Endothelial cell (in vitro differentiated cells): ENCODE data around the gene RWDD2A. TPM values are rescaled to one million over a fixed set of nuclear protein-coding genes. Genes with fewer than 3 reads are reported as not detected.

Experiments
- DNase-seq: peaks from one replicate; pipeline ENCODE4 v3.0.0; 2021; ENCODE audit warnings: low spot score
- H3K27ac Mint-ChIP-seq: one replicate; pipeline ENCODE4 v1.8.0; 2021; ENCODE audit warnings: mixed read lengths, inconsistent platforms; ENCODE audit not compliant: unreplicated experiment
- H3K27me3 Mint-ChIP-seq: one replicate; pipeline ENCODE4 v1.8.0; 2021; ENCODE audit warnings: mild to moderate bottlenecking, moderate library complexity, mixed read lengths, inconsistent platforms; ENCODE audit not compliant: unreplicated experiment
- H3K36me3 Mint-ChIP-seq: one replicate; pipeline ENCODE4 v1.8.0; 2021; ENCODE audit warnings: mild to moderate bottlenecking, low read depth, mixed read lengths, inconsistent platforms; ENCODE audit not compliant: unreplicated experiment
- H3K4me1 Mint-ChIP-seq: one replicate; pipeline ENCODE4 v1.8.0; 2021; ENCODE audit warnings: mild to moderate bottlenecking, mixed read lengths, inconsistent platforms; ENCODE audit not compliant: unreplicated experiment
- H3K4me3 Mint-ChIP-seq: one replicate; pipeline ENCODE4 v1.8.0; 2021; ENCODE audit warnings: mild to moderate bottlenecking, mixed read lengths, inconsistent platforms; ENCODE audit not compliant: unreplicated experiment
- H3K9me3 Mint-ChIP-seq: one replicate; pipeline ENCODE4 v1.8.0; 2021; ENCODE audit warnings: mixed read lengths, inconsistent platforms; ENCODE audit not compliant: unreplicated experiment
- CTCF ChIP-seq: fragments of 200-600 bp; sonication (generic); IDR thresholded peaks from one replicate; pipeline ENCODE4 v1.5.0; 2021; ENCODE audit warnings: antibody characterized with exemption; ENCODE audit not compliant: unreplicated experiment
- total RNA-seq: library from RNA; stranded (reverse); fragmentation: NEBNext Ultra II Directional; extraction: Animal tissue kit (Norgen Biotek cat#: 25700); gene quantifications from one replicate; pipeline ENCODE4 v1.2.1, GENCODE V29; 2021; ENCODE audit not compliant: unreplicated experiment

RWDD2A gene
- total RNA-seq, 1 donor from 2014 or later: 4.4 TPM

GRCh38 chr6:83193747-83194566 is 800 bp downstream of the RWDD2A start:
- no peak for TF ChIP-seq CTCF
- H3K27ac Mint-ChIP-seq: no peak overlapping the region

GRCh38 chr6:83198486-83199172 is 5.5 kb downstream of the RWDD2A start:
- Mint-ChIP-seq H3K4me3 (no peak overlapping the region), H3K27me3 (no peaks in the 10 kb centered on the region), H3K27ac (no peak overlapping the region), H3K36me3 (peaks cover 10% of the 10 kb centered on the region), H3K9me3 (no peaks in the 10 kb centered on the region), H3K4me1 (peaks cover 11% of the 10 kb centered on the region)
- TF ChIP-seq CTCF: no peak
- no peak for DNase-seq

More at GRCh38 chr6:83193747-83194566, 800 bp downstream of the RWDD2A start:
- H3K9me3 Mint-ChIP-seq: no peaks in the 10 kb centered on the region
- peaks cover 18% of the 10 kb centered on the region for H3K4me1 Mint-ChIP-seq
- H3K36me3 Mint-ChIP-seq: peaks cover 14% of the 10 kb centered on the region
- H3K27me3 Mint-ChIP-seq: peaks cover 4% of the 10 kb centered on the region
- peak overlapping the region; percentile 70 for H3K4me3 Mint-ChIP-seq
- DNase-seq: peak; percentile 62

GRCh38 chr6:83199173-83199862 is 6.2 kb downstream of the RWDD2A start:
- no peak overlapping the region for H3K4me3 Mint-ChIP-seq
- TF ChIP-seq CTCF: no peak
- H3K27ac Mint-ChIP-seq: no peak overlapping the region
- no peak for DNase-seq
- H3K9me3 Mint-ChIP-seq: no peaks in the 10 kb centered on the region
- H3K27me3 Mint-ChIP-seq: no peaks in the 10 kb centered on the region
- H3K4me1 Mint-ChIP-seq: peaks cover 9% of the 10 kb centered on the region
- peaks cover 10% of the 10 kb centered on the region for H3K36me3 Mint-ChIP-seq

- Mint-ChIP-seq H3K27ac (no peak overlapping the region), H3K9me3 (no peaks in the 10 kb centered on the region), H3K27me3 (no peaks in the 10 kb centered on the region), H3K4me3 (no peak overlapping the region), H3K36me3 (peaks cover 10% of the 10 kb centered on the region), H3K4me1 (peaks cover 7% of the 10 kb centered on the region)
- no peak for DNase-seq
- no peak for TF ChIP-seq CTCF
Observed at GRCh38 chr6:83199863-83200225, 6.7 kb downstream of the RWDD2A start.

GRCh38 chr6:83202031-83202430 is 8.9 kb downstream of the RWDD2A start:
- H3K36me3 Mint-ChIP-seq: peaks cover 5% of the 10 kb centered on the region
- TF ChIP-seq CTCF: no peak
- no peaks in the 10 kb centered on the region for H3K9me3 Mint-ChIP-seq
- no peak for DNase-seq
- H3K4me1 Mint-ChIP-seq: peaks cover 7% of the 10 kb centered on the region
- no peak overlapping the region for H3K4me3 Mint-ChIP-seq
- no peaks in the 10 kb centered on the region for H3K27me3 Mint-ChIP-seq
- no peak overlapping the region for H3K27ac Mint-ChIP-seq
